ENCODE results near the gene JARID2.

DNA sequence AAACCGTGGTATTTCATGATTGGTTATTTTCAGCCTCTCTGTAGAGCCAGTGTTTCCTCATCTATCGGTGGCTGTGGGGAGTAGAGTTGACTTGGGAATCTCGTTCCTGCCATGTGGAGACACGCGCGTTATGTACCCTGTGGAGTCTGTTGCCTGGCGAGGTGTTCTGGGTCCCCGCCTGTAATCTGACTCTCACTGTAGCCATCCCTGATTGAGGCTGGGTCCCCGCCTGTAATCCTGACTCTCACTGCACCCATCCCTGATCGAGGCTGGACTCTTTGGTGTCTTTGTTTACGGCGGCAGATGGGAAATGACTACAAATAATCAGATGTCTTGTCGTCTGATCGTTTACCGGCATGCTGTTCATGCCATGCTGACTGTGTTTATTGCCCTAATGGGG lies 263.1 kb downstream of the JARID2 start:
- TF ChIP-seq CTCF (IDR thresholded peaks at IDR 0.05): no peak
- TF ChIP-seq MXI1 (IDR thresholded peaks at IDR 0.05; ENCODE audit: low read depth, low read length): no peak
- no peak for TF ChIP-seq TAF1 (IDR thresholded peaks at IDR 0.05; ENCODE audit: borderline replicate concordance, low read depth, low read length)
- no peak for TF ChIP-seq FOSL2 (IDR thresholded peaks at IDR 0.05; ENCODE audit: borderline replicate concordance, low read depth)
- TF ChIP-seq, protein P1, sequence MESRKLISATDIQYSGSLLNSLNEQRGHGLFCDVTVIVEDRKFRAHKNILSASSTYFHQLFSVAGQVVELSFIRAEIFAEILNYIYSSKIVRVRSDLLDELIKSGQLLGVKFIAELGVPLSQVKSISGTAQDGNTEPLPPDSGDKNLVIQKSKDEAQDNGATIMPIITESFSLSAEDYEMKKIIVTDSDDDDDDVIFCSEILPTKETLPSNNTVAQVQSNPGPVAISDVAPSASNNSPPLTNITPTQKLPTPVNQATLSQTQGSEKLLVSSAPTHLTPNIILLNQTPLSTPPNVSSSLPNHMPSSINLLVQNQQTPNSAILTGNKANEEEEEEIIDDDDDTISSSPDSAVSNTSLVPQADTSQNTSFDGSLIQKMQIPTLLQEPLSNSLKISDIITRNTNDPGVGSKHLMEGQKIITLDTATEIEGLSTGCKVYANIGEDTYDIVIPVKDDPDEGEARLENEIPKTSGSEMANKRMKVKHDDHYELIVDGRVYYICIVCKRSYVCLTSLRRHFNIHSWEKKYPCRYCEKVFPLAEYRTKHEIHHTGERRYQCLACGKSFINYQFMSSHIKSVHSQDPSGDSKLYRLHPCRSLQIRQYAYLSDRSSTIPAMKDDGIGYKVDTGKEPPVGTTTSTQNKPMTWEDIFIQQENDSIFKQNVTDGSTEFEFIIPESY (IDR thresholded peaks at IDR 0.05; ENCODE audit: borderline replicate concordance, low read depth): no peak
- TF ChIP-seq TCF12 (IDR thresholded peaks at IDR 0.05): no peak
- no peak for TF ChIP-seq SIN3A (IDR thresholded peaks at IDR 0.05; ENCODE audit: borderline replicate concordance, low read depth, low read length)
- TF ChIP-seq, protein P2, sequence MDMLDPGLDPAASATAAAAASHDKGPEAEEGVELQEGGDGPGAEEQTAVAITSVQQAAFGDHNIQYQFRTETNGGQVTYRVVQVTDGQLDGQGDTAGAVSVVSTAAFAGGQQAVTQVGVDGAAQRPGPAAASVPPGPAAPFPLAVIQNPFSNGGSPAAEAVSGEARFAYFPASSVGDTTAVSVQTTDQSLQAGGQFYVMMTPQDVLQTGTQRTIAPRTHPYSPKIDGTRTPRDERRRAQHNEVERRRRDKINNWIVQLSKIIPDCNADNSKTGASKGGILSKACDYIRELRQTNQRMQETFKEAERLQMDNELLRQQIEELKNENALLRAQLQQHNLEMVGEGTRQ (IDR thresholded peaks at IDR 0.05; ENCODE audit: borderline replicate concordance, low read depth, low read length): no peak
- TF ChIP-seq YY1 (IDR thresholded peaks at IDR 0.05; ENCODE audit: low read depth): no peak
- TF ChIP-seq, protein P3, sequence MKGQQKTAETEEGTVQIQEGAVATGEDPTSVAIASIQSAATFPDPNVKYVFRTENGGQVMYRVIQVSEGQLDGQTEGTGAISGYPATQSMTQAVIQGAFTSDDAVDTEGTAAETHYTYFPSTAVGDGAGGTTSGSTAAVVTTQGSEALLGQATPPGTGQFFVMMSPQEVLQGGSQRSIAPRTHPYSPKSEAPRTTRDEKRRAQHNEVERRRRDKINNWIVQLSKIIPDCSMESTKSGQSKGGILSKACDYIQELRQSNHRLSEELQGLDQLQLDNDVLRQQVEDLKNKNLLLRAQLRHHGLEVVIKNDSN (IDR thresholded peaks at IDR 0.05; ENCODE audit: borderline replicate concordance, low read depth): no peak
- TF ChIP-seq EP300 (IDR thresholded peaks at IDR 0.05; ENCODE audit: borderline replicate concordance in 1 of 2, low read depth in 1 of 2, low read length in 1 of 2): no peak
- TF ChIP-seq, protein P4, sequence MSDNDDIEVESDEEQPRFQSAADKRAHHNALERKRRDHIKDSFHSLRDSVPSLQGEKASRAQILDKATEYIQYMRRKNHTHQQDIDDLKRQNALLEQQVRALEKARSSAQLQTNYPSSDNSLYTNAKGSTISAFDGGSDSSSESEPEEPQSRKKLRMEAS (IDR thresholded peaks at IDR 0.05; ENCODE audit: low read depth): no peak
- no peak for TF ChIP-seq JUND (IDR thresholded peaks at IDR 0.05)

Measured in SK-N-SH (cell line).